Measurements from ENCODE around the gene ITPRID1. TPM values are rescaled to one million over a fixed set of nuclear protein-coding genes. Genes with fewer than 3 reads are reported as not detected.
"Not testable (repeated sequence)": the region's sequence is repeated elsewhere in the genome, so short reads cannot be mapped to it uniquely, and the experiment has no call there.

ITPRID1 gene
- total RNA-seq = not detected in 3 replicates

DNA sequence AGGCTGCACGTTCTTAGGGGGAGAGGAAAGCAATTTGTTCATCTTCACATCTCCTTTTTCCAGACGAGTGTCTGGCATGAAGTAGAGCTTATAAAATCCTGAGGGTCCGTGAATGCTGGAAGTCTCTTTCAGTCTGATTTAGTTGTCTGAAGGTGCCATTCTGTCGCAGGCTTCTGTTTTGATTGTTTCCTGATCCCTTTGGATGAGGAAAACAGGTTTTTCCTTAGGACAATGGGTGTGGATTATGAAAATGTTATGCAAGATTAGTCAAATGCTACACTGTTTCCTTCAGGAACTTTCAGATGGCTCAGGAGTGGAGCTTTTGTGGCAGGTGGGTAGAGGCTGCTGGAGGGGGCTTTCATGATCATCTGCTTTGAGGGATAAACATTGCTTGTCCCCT is at the start of gene ITPRID1:
Gene ITPRID1, plus strand, starts transcription at position 301 of the 400 bp plus-strand sequence. CDS start 38,935 bp downstream, outside the sequence.
- TF ChIP-seq, protein P1, sequence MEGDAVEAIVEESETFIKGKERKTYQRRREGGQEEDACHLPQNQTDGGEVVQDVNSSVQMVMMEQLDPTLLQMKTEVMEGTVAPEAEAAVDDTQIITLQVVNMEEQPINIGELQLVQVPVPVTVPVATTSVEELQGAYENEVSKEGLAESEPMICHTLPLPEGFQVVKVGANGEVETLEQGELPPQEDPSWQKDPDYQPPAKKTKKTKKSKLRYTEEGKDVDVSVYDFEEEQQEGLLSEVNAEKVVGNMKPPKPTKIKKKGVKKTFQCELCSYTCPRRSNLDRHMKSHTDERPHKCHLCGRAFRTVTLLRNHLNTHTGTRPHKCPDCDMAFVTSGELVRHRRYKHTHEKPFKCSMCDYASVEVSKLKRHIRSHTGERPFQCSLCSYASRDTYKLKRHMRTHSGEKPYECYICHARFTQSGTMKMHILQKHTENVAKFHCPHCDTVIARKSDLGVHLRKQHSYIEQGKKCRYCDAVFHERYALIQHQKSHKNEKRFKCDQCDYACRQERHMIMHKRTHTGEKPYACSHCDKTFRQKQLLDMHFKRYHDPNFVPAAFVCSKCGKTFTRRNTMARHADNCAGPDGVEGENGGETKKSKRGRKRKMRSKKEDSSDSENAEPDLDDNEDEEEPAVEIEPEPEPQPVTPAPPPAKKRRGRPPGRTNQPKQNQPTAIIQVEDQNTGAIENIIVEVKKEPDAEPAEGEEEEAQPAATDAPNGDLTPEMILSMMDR (IDR thresholded peaks at IDR 0.05; ENCODE audit: unreplicated experiment) = no peak
- Mint-ChIP-seq H3K4me1 (no peaks in the 10 kb centered on the region), H3K27ac (no peak within 1 kb of the TSS), H3K9me3 (peaks cover 9% of the 10 kb centered on the region), H3K27me3 (ENCODE audit: low read depth) (peaks cover 7% of the 10 kb centered on the region), H3K36me3 (no peaks in the 10 kb centered on the region), H3K4me3 (no peak within 1 kb of the TSS)
- no peak for DNase-seq (ENCODE audit: low spot score in 2 of 2, unreplicated experiment in 2 of 2)

DNA sequence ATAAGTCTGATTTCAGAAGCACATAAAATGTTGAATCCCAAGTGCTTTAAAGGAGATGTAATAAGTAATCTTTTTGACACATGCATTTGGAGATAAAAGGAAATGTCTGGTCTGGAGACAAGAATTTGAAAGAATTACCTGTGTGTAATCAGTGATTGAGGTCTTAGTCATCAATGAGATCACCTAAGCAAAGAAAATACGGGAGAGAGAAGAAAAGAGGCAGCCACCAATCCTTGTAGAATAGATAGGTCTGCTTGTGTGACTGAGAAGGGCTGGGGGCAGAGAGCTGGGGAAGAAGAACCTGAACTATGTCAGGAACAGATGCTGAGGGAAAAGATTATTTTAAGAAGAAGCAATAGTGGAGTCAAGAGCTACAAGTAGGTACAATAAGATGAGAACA is 49.3 kb upstream of the ITPRID1 start:
- no peak overlapping the region for H3K27ac Mint-ChIP-seq
- no peaks in the 10 kb centered on the region for H3K4me1 Mint-ChIP-seq

GRCh38 chr7:31465285-31465684 is 48.6 kb upstream of the ITPRID1 start:
- TF ChIP-seq, protein P1 (IDR thresholded peaks at IDR 0.05; ENCODE audit: unreplicated experiment) = no peak
- no peaks in the 10 kb centered on the region for H3K4me1 Mint-ChIP-seq
- DNase-seq (ENCODE audit: low spot score in 2 of 2, unreplicated experiment in 2 of 2) = no peak
- no peak overlapping the region for H3K4me3 Mint-ChIP-seq
- H3K9me3 Mint-ChIP-seq = no peaks in the 10 kb centered on the region
- H3K27me3 Mint-ChIP-seq (ENCODE audit: low read depth) = peaks cover 30% of the 10 kb centered on the region
- H3K36me3 Mint-ChIP-seq = no peaks in the 10 kb centered on the region
- no peak overlapping the region for H3K27ac Mint-ChIP-seq

More for the DNA sequence above, 49.3 kb upstream of the ITPRID1 start:
- Mint-ChIP-seq H3K36me3 (no peaks in the 10 kb centered on the region), H3K27me3 (ENCODE audit: low read depth) (peaks cover 26% of the 10 kb centered on the region), H3K9me3 (no peaks in the 10 kb centered on the region), H3K4me3 (no peak overlapping the region)
- TF ChIP-seq, protein P1 (IDR thresholded peaks at IDR 0.05; ENCODE audit: unreplicated experiment) = no peak
- no peak for DNase-seq (ENCODE audit: low spot score in 2 of 2, unreplicated experiment in 2 of 2)

- peaks cover 30% of the 10 kb centered on the region for H3K27me3 Mint-ChIP-seq (ENCODE audit: low read depth)
- no peaks in the 10 kb centered on the region for H3K9me3 Mint-ChIP-seq
- no peaks in the 10 kb centered on the region for H3K36me3 Mint-ChIP-seq
- H3K27ac Mint-ChIP-seq = no peak overlapping the region
- no peak overlapping the region for H3K4me3 Mint-ChIP-seq
- H3K4me1 Mint-ChIP-seq = no peaks in the 10 kb centered on the region
- no peak for DNase-seq (ENCODE audit: low spot score in 2 of 2, unreplicated experiment in 2 of 2)
- TF ChIP-seq, protein P1 (IDR thresholded peaks at IDR 0.05; ENCODE audit: unreplicated experiment) = no peak
These were observed 47.9 kb upstream of the ITPRID1 start for GRCh38 chr7:31466036-31466435.

- not testable (repeated sequence) for H3K9me3 Mint-ChIP-seq; H3K4me1 Mint-ChIP-seq; H3K36me3 Mint-ChIP-seq; H3K4me3 Mint-ChIP-seq; DNase-seq (ENCODE audit: low spot score in 2 of 2, unreplicated experiment in 2 of 2); H3K27ac Mint-ChIP-seq
- H3K27me3 Mint-ChIP-seq (ENCODE audit: low read depth) = peaks cover 29% of the 10 kb centered on the region
These were observed 43.0 kb upstream of the ITPRID1 start for GRCh38 chr7:31470883-31471282.

GRCh38 chr7:31475368-31475767 is 38.5 kb upstream of the ITPRID1 start:
- Mint-ChIP-seq H3K9me3 (no peaks in the 10 kb centered on the region), H3K36me3 (no peaks in the 10 kb centered on the region), H3K27ac (no peak overlapping the region), H3K4me3 (no peak overlapping the region), H3K27me3 (ENCODE audit: low read depth) (peaks cover 18% of the 10 kb centered on the region), H3K4me1 (peaks cover 13% of the 10 kb centered on the region)
- TF ChIP-seq, protein P1 (IDR thresholded peaks at IDR 0.05; ENCODE audit: unreplicated experiment) = no peak
- no peak for DNase-seq (ENCODE audit: low spot score in 2 of 2, unreplicated experiment in 2 of 2)

Measured in mesothelial cell of epicardium (in vitro differentiated cells).